ENCODE measurements around the gene FAM81A. TPM values are rescaled to one million over a fixed set of nuclear protein-coding genes. Genes with fewer than 3 reads are reported as not detected.

FAM81A gene
- polyA plus RNA-seq, 1 donor from 2014 or later, result 5.0 TPM

GRCh38 chr15:59521443-59521842 is 83.5 kb downstream of the FAM81A start:
- no peaks in the 10 kb centered on the region for H3F3A ChIP-seq (ENCODE audit: insufficient read depth, low read length, poor library complexity, severe bottlenecking)
- no peak for TF ChIP-seq RAD21 (conservative IDR thresholded peaks at IDR 0.05)
- TF ChIP-seq SMC3 (conservative IDR thresholded peaks at IDR 0.05; ENCODE audit: poor library complexity), result no peak
- TF ChIP-seq CTCF (IDR thresholded peaks at IDR 0.05; ENCODE audit: poor library complexity, severe bottlenecking), result no peak
- TF ChIP-seq REST (IDR thresholded peaks at IDR 0.05; ENCODE audit: borderline replicate concordance), result no peak
- TF ChIP-seq TAF1 (IDR thresholded peaks at IDR 0.05; ENCODE audit: low read depth), result no peak
- no peak for TF ChIP-seq EZH2 (IDR thresholded peaks at IDR 0.05; ENCODE audit: borderline replicate concordance, insufficient read depth, low read length, poor library complexity, severe bottlenecking)
- no peaks in the 10 kb centered on the region for H3K9me3 ChIP-seq (ENCODE audit: low read length)
- H3K4me2 ChIP-seq (ENCODE audit: low read length), result no peak overlapping the region
- no peak overlapping the region for H3K9ac ChIP-seq (ENCODE audit: low read length)
- H3K27ac ChIP-seq (ENCODE audit: low read length), result no peak overlapping the region
- H3K9me2 ChIP-seq (ENCODE audit: insufficient read depth, low read length), result no peaks in the 10 kb centered on the region
- no peaks in the 10 kb centered on the region for H3K36me3 ChIP-seq (ENCODE audit: insufficient read depth, low read length)
- no peaks in the 10 kb centered on the region for H4K20me1 ChIP-seq (ENCODE audit: insufficient read depth)
- no peak overlapping the region for H2AFZ ChIP-seq (ENCODE audit: low read depth, low read length)
- H3K79me2 ChIP-seq (replicated peaks; ENCODE audit: insufficient read depth, low read length), result no peaks in the 10 kb centered on the region
- no peaks in the 10 kb centered on the region for H3K27me3 ChIP-seq (ENCODE audit: insufficient read depth, low read depth, low read length)
- no peak overlapping the region for H3K4me3 ChIP-seq (ENCODE audit: low read length)

- no peak overlapping the region for H3K9ac ChIP-seq (ENCODE audit: low read length)
- H3K4me2 ChIP-seq (ENCODE audit: low read length), result no peak overlapping the region
- H4K20me1 ChIP-seq (ENCODE audit: insufficient read depth), result no peaks in the 10 kb centered on the region
- H3K27ac ChIP-seq (ENCODE audit: low read length), result no peak overlapping the region
- no peaks in the 10 kb centered on the region for H3F3A ChIP-seq (ENCODE audit: insufficient read depth, low read length, poor library complexity, severe bottlenecking)
- no peaks in the 10 kb centered on the region for H3K9me2 ChIP-seq (ENCODE audit: insufficient read depth, low read length)
- no peak overlapping the region for H2AFZ ChIP-seq (ENCODE audit: low read depth, low read length)
- TF ChIP-seq EP300 (conservative IDR thresholded peaks at IDR 0.05; ENCODE audit: poor library complexity, severe bottlenecking), result no peak
- no peak for TF ChIP-seq REST (IDR thresholded peaks at IDR 0.05; ENCODE audit: borderline replicate concordance)
- TF ChIP-seq CTCF (IDR thresholded peaks at IDR 0.05; ENCODE audit: poor library complexity, severe bottlenecking), result no peak
- TF ChIP-seq RAD21 (conservative IDR thresholded peaks at IDR 0.05), result no peak
- no peak for TF ChIP-seq TAF1 (IDR thresholded peaks at IDR 0.05; ENCODE audit: low read depth)
- no peak for TF ChIP-seq POLR2AphosphoS5 (IDR thresholded peaks at IDR 0.05)
- no peak for TF ChIP-seq SMC3 (conservative IDR thresholded peaks at IDR 0.05; ENCODE audit: poor library complexity)
- no peak for TF ChIP-seq MXI1 (conservative IDR thresholded peaks at IDR 0.05; ENCODE audit: poor library complexity, severe bottlenecking)
- no peak for TF ChIP-seq EZH2 (IDR thresholded peaks at IDR 0.05; ENCODE audit: borderline replicate concordance, insufficient read depth, low read length, poor library complexity, severe bottlenecking)
- H3K79me2 ChIP-seq (replicated peaks; ENCODE audit: insufficient read depth, low read length), result no peaks in the 10 kb centered on the region
- H3K4me3 ChIP-seq (ENCODE audit: low read length), result no peak overlapping the region
- H3K27me3 ChIP-seq (ENCODE audit: insufficient read depth, low read depth, low read length), result no peaks in the 10 kb centered on the region
- no peaks in the 10 kb centered on the region for H3K9me3 ChIP-seq (ENCODE audit: low read length)
- no peaks in the 10 kb centered on the region for H3K36me3 ChIP-seq (ENCODE audit: insufficient read depth, low read length)
Measured at GRCh38 chr15:59522988-59523461, 85.0 kb downstream of the FAM81A start.
